ENCODE results near the gene RPUSD4. TPM values are rescaled to one million over a fixed set of nuclear protein-coding genes. Genes with fewer than 3 reads are reported as not detected.

RPUSD4 gene
- total RNA-seq, 2 experiments from 2014 or later, result 29.1 to 36.2 TPM

DNA sequence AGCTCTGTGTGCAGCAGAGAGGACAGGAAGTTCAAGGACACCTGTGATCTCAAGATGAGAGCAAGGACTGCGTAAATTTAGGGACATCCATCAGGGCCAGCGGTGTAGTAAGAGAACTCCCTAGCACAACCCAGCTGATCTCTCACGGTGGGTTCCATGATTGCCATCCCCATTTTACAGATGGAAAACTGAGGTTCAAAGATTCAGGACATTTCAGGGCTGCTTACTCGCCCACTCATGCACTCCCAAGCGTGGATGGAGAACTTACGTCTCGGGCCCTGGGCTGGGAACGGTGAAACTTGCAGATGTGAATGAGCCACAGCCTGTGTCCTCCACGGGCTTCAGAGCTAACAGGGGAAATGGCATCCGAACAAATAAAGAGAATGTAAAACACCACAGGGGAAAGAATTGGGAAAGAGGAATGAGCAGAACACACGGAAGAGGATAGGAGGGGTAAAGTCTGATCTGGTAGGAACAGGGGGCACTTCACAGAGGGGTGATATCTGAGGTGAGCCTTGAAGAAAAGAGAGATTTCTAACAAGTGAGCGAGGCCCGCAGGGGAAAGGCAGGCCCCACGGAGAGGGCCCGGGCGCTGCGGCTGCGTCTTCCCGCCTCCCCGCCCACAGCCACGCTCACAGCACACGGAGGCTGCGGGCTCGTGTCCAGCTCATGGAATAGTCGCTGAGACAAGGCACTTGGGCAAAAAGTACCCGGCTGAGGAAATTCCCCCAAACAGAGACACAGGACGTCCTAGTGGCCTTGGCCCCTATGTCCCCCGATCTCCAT is 55.9 kb downstream of the RPUSD4 start:
- POLR2A ChIA-PET, result interaction anchor here (0.6 kb wide), 1 partner anchor 11 kb away, joined by 3 read pairs; no protein-coding TSS in a partner anchor
- H3K9me3 ChIP-seq (ENCODE audit: low read length), result peaks cover 8% of the 10 kb centered on the region; the same call in 1 of the 2 replicates
- no peaks in the 10 kb centered on the region for H3K36me3 ChIP-seq (ENCODE audit: insufficient read depth, low read length)
- H3K9me2 ChIP-seq (ENCODE audit: insufficient read depth, low read length), result no peaks in the 10 kb centered on the region
- H3K4me3 ChIP-seq (ENCODE audit: low read depth, low read length, poor library complexity, severe bottlenecking), result no peak overlapping the region
- BruUV-seq (replicated peaks), result no TSS peak
- CTCF ChIA-PET (ENCODE audit: unreplicated experiment), result no interaction called here
- TF ChIP-seq EZH2phosphoT487 (IDR thresholded peaks at IDR 0.05; ENCODE audit: borderline replicate concordance, low read depth, low read length), result no peak
- TF ChIP-seq, protein P1, sequence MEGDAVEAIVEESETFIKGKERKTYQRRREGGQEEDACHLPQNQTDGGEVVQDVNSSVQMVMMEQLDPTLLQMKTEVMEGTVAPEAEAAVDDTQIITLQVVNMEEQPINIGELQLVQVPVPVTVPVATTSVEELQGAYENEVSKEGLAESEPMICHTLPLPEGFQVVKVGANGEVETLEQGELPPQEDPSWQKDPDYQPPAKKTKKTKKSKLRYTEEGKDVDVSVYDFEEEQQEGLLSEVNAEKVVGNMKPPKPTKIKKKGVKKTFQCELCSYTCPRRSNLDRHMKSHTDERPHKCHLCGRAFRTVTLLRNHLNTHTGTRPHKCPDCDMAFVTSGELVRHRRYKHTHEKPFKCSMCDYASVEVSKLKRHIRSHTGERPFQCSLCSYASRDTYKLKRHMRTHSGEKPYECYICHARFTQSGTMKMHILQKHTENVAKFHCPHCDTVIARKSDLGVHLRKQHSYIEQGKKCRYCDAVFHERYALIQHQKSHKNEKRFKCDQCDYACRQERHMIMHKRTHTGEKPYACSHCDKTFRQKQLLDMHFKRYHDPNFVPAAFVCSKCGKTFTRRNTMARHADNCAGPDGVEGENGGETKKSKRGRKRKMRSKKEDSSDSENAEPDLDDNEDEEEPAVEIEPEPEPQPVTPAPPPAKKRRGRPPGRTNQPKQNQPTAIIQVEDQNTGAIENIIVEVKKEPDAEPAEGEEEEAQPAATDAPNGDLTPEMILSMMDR (conservative IDR thresholded peaks at IDR 0.05; ENCODE audit: low read length), result no peak
- H4K20me1 ChIP-seq (ENCODE audit: insufficient read depth, low read length), result no peaks in the 10 kb centered on the region
- no peak overlapping the region for H3K27ac ChIP-seq (ENCODE audit: low read depth, low read length, poor library complexity, severe bottlenecking)
- no peaks in the 10 kb centered on the region for H3K79me2 ChIP-seq (ENCODE audit: insufficient read depth, low read depth, low read length)
- no peaks in the 10 kb centered on the region for H3K4me1 ChIP-seq (ENCODE audit: insufficient read depth, low read length, poor library complexity, severe bottlenecking)
- DNase-seq (ENCODE audit: low spot score), result no peak
- no peak overlapping the region for H2AFZ ChIP-seq (ENCODE audit: low read length)
- intact Hi-C loops (cut with micrococcal nuclease; ENCODE audit: unreplicated experiment), result no loop called here
- H3K4me2 ChIP-seq (ENCODE audit: low read length), result no peak overlapping the region

DNA sequence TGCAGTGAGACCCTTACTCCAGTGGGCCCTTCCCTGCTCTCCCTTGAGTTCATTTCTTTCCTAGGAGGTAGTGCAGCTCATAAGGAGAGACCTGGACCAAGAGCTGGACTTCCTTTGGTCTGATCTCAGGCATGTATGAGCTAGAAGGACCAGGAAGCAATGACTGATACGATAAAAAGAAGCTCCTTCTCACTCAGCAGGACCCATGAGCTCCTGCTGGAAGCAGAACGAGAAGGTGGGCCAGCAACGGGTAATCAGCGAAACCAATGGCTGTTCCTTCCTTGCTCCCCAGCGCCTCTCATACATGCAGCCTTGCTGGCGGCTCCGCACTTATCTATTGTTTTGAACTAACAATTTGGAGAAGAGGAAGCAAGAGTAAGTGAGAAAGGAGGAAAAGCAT is 56.8 kb downstream of the RPUSD4 start:
- Histone ChIP-seq H4K20me1 (ENCODE audit: insufficient read depth, low read length) (no peaks in the 10 kb centered on the region), H2AFZ (ENCODE audit: low read length) (no peak overlapping the region), H3K4me1 (ENCODE audit: insufficient read depth, low read length, poor library complexity, severe bottlenecking) (no peaks in the 10 kb centered on the region), H3K36me3 (ENCODE audit: insufficient read depth, low read length) (no peaks in the 10 kb centered on the region), H3K9me3 (ENCODE audit: low read length) (peaks cover 8% of the 10 kb centered on the region; the same call in 1 of the 2 replicates), H3K9me2 (ENCODE audit: insufficient read depth, low read length) (no peaks in the 10 kb centered on the region), H3K4me3 (ENCODE audit: low read depth, low read length, poor library complexity, severe bottlenecking) (no peak overlapping the region), H3K27ac (ENCODE audit: low read depth, low read length, poor library complexity, severe bottlenecking) (no peak overlapping the region), H3K79me2 (ENCODE audit: insufficient read depth, low read depth, low read length) (no peaks in the 10 kb centered on the region), H3K4me2 (ENCODE audit: low read length) (no peak overlapping the region)
- TF ChIP-seq, protein P1 (conservative IDR thresholded peaks at IDR 0.05; ENCODE audit: low read length), result no peak
- no peak for TF ChIP-seq EZH2phosphoT487 (IDR thresholded peaks at IDR 0.05; ENCODE audit: borderline replicate concordance, low read depth, low read length)
- DNase-seq (ENCODE audit: low spot score), result no peak
- BruUV-seq (replicated peaks), result no TSS peak
- CTCF ChIA-PET (ENCODE audit: unreplicated experiment), result no interaction called here
- intact Hi-C loops (cut with micrococcal nuclease; ENCODE audit: unreplicated experiment), result no loop called here
- POLR2A ChIA-PET, result interaction anchor here (0.6 to 0.7 kb wide), 4 partner anchors 10 to 290 kb away, joined by 3 read pairs; no protein-coding TSS in a partner anchor

DNA sequence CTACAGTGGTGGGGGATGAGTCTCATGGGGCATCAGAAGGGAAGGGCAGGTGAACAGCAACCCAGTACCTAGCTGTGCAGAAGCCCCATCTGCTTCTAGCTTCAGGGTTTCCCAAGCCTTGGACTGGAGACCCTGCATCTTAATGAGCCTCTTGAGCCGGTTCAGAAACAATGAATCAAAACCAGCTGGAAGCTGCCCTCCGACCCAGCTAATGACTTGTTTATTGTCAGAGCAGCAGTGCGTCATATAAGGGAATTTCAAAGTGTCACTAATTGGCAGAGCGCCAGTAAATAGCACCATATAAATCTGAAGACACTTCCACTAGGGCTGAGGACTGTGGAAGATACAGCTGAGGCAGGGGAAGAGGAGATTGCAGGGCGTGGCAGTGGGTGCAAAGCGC is 57.5 kb downstream of the RPUSD4 start:
- POLR2A ChIA-PET, result no interaction called here
- H3K4me2 ChIP-seq (ENCODE audit: low read length), result no peak overlapping the region

More for the DNA sequence above, 57.5 kb downstream of the RPUSD4 start:
- Histone ChIP-seq H3K79me2 (ENCODE audit: insufficient read depth, low read depth, low read length) (no peaks in the 10 kb centered on the region), H2AFZ (ENCODE audit: low read length) (no peak overlapping the region), H3K9me3 (ENCODE audit: low read length) (peaks cover 8% of the 10 kb centered on the region; the same call in 1 of the 2 replicates), H3K36me3 (ENCODE audit: insufficient read depth, low read length) (no peaks in the 10 kb centered on the region), H3K27ac (ENCODE audit: low read depth, low read length, poor library complexity, severe bottlenecking) (no peak overlapping the region), H3K4me3 (ENCODE audit: low read depth, low read length, poor library complexity, severe bottlenecking) (no peak overlapping the region), H4K20me1 (ENCODE audit: insufficient read depth, low read length) (no peaks in the 10 kb centered on the region), H3K4me1 (ENCODE audit: insufficient read depth, low read length, poor library complexity, severe bottlenecking) (no peaks in the 10 kb centered on the region), H3K9me2 (ENCODE audit: insufficient read depth, low read length) (no peaks in the 10 kb centered on the region)
- DNase-seq (ENCODE audit: low spot score), result no peak
- CTCF ChIA-PET (ENCODE audit: unreplicated experiment), result no interaction called here
- TF ChIP-seq, protein P1 (conservative IDR thresholded peaks at IDR 0.05; ENCODE audit: low read length), result no peak
- no peak for TF ChIP-seq EZH2phosphoT487 (IDR thresholded peaks at IDR 0.05; ENCODE audit: borderline replicate concordance, low read depth, low read length)
- no TSS peak for BruUV-seq (replicated peaks)
- intact Hi-C loops (cut with micrococcal nuclease; ENCODE audit: unreplicated experiment), result no loop called here
